ENCODE measurements around the gene CEP112. TPM values are rescaled to one million over a fixed set of nuclear protein-coding genes. Genes with fewer than 3 reads are reported as not detected.

The CEP112 gene
- total RNA-seq, 1 donor from 2014 or later = 24.5 TPM

DNA sequence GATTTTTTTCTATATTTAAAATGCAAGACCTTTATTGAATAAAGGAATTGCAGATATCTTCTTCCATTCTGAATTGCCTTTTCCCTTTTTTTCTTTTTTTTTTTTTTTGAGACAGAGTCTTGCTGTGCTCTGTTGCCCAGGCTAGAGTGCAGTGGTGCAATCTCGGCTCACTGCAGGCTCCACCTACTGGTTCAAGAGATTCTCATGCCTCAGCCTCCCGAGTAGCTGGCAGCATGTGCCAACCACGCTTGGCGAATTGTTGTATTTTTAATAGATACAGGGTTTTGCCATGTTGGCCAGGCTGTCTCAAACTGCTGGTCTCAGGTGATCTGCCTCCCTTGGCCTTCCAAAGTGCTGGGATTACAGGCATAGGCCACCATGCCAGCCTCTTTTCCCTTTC, 151.5 kb downstream of the CEP112 start:
- H3K27ac Mint-ChIP-seq (ENCODE audit: unreplicated experiment) = no peak overlapping the region
- no peaks in the 10 kb centered on the region for H3K9me3 Mint-ChIP-seq
- no peaks in the 10 kb centered on the region for H3K4me1 Mint-ChIP-seq
- TF ChIP-seq, protein P1, sequence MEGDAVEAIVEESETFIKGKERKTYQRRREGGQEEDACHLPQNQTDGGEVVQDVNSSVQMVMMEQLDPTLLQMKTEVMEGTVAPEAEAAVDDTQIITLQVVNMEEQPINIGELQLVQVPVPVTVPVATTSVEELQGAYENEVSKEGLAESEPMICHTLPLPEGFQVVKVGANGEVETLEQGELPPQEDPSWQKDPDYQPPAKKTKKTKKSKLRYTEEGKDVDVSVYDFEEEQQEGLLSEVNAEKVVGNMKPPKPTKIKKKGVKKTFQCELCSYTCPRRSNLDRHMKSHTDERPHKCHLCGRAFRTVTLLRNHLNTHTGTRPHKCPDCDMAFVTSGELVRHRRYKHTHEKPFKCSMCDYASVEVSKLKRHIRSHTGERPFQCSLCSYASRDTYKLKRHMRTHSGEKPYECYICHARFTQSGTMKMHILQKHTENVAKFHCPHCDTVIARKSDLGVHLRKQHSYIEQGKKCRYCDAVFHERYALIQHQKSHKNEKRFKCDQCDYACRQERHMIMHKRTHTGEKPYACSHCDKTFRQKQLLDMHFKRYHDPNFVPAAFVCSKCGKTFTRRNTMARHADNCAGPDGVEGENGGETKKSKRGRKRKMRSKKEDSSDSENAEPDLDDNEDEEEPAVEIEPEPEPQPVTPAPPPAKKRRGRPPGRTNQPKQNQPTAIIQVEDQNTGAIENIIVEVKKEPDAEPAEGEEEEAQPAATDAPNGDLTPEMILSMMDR (conservative IDR thresholded peaks at IDR 0.05) = peak; percentile 26
- no peak overlapping the region for H3K4me3 Mint-ChIP-seq
- no peak for DNase-seq (ENCODE audit: low read depth, low spot score)
- no peaks in the 10 kb centered on the region for H3K27me3 Mint-ChIP-seq (ENCODE audit: low read depth)
- H3K36me3 Mint-ChIP-seq (ENCODE audit: low read depth) = peaks cover 3% of the 10 kb centered on the region

DNA sequence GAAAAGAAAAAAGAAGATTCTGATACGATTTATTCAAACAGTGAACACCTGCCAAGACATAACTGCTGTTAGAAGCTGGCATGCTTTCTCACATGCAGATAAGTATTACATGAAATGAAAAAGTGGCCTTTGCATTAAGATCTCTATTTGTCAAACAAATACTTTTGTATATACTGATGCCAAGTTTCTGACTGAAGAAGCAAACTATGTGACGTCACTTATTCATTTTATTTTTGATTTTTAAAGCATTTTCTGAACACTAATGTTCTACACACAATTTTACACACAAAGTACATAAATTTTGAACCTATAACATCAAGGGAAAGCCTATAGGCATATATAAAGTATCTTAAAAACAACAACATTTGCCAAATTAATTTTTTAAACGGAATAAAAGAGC, 153.8 kb downstream of the CEP112 start:
- Mint-ChIP-seq H3K27me3 (ENCODE audit: low read depth) (no peaks in the 10 kb centered on the region), H3K4me1 (no peaks in the 10 kb centered on the region), H3K27ac (ENCODE audit: unreplicated experiment) (no peak overlapping the region), H3K9me3 (no peaks in the 10 kb centered on the region), H3K36me3 (ENCODE audit: low read depth) (peaks cover 3% of the 10 kb centered on the region), H3K4me3 (no peak overlapping the region)
- no peak for DNase-seq (ENCODE audit: low read depth, low spot score)
- TF ChIP-seq, protein P1 (conservative IDR thresholded peaks at IDR 0.05) = no peak

DNA sequence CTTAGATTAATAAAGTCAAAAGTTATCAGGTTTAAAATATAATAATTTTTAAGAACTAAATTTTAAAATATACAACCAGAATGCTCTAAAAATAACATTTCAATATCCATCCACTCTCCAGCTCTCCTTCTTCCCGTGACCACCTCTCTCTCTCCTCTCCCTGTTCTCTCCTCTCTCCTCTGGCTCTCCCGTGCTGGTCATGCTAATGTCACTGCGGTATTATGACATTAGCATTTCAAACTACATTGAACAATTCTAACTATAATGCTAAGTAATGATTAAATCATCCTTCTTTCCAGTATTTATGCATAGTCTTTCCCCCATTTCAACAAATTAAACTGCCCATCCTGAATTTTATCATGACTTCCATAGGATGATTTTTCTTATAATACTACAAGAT, 154.7 kb downstream of the CEP112 start:
- no peak overlapping the region for H3K4me3 Mint-ChIP-seq
- no peaks in the 10 kb centered on the region for H3K4me1 Mint-ChIP-seq
- peaks cover 3% of the 10 kb centered on the region for H3K36me3 Mint-ChIP-seq (ENCODE audit: low read depth)
- no peak for DNase-seq (ENCODE audit: low read depth, low spot score)
- TF ChIP-seq, protein P1 (conservative IDR thresholded peaks at IDR 0.05) = no peak
- no peaks in the 10 kb centered on the region for H3K27me3 Mint-ChIP-seq (ENCODE audit: low read depth)
- no peaks in the 10 kb centered on the region for H3K9me3 Mint-ChIP-seq
- H3K27ac Mint-ChIP-seq (ENCODE audit: unreplicated experiment) = no peak overlapping the region

DNA sequence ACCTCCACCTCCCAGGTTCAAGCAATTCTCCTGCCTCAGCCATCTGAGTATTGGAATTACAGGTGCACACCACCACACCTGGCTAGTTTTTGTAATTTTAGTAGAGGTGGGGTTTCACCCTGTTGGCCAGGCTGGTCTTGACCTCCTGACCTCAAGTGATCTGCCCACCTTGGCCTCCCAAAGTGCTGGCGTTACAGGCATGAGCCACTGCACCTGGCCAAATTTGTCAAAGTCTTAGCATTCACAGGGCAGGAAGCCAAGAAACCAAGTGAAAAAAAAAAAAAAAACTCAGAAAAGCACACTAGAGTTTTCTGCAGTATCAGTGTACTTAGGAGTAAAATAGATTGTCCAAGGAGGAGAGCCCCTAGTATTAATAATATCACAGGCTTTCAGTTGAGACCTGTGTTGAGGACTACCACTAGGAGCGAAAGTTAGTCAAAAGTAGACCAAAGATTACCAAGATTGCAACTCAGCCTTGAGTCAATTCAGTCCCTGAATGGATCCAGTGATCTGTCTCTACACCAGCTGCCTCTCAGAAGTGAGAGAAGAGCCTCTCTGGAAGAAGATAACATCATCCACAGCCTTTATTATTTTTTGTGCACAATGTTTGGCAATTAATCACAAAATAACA, 159.7 kb downstream of the CEP112 start:
- Mint-ChIP-seq H3K27ac (ENCODE audit: unreplicated experiment) (no peak overlapping the region), H3K4me1 (no peaks in the 10 kb centered on the region), H3K4me3 (no peak overlapping the region), H3K36me3 (ENCODE audit: low read depth) (peaks cover 5% of the 10 kb centered on the region), H3K9me3 (no peaks in the 10 kb centered on the region), H3K27me3 (ENCODE audit: low read depth) (no peaks in the 10 kb centered on the region)
- no peak for DNase-seq (ENCODE audit: low read depth, low spot score)
- TF ChIP-seq, protein P1 (conservative IDR thresholded peaks at IDR 0.05) = no peak

DNA sequence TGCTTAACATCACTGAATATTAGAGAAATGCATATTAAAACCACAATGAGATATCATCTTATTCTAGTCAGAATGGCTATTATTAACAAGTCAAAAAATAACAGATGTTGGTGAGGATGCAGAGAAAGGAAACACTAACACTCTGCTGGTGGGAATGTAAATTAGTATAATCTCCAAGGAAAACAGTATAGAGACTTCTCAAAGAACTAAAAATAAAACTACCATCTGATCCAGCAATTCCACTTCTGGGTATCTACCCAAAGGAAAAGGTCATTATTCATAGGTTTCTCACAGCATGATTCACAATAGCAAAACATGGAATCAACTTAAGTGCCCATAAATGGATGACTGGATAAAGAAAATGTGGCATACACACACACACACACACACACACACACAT, 166.4 kb downstream of the CEP112 start:
- no peak for DNase-seq (ENCODE audit: low read depth, low spot score)
- Mint-ChIP-seq H3K4me1 (no peaks in the 10 kb centered on the region), H3K27ac (ENCODE audit: unreplicated experiment) (no peak overlapping the region), H3K36me3 (ENCODE audit: low read depth) (peaks cover 39% of the 10 kb centered on the region), H3K4me3 (no peak overlapping the region), H3K9me3 (peaks cover 25% of the 10 kb centered on the region), H3K27me3 (ENCODE audit: low read depth) (no peaks in the 10 kb centered on the region)
- TF ChIP-seq, protein P1 (conservative IDR thresholded peaks at IDR 0.05) = no peak

Data from neural crest cell (in vitro differentiated cells).